GM12878 (cell line): ENCODE measurements around the gene GET3. TPM values are rescaled to one million over a fixed set of nuclear protein-coding genes. Genes with fewer than 3 reads are reported as not detected.

Experiments
- ATAC-seq: fragments of 200-7000 bp; cut with Tn5 transposase; 3 replicates; pipeline ENCODE4 v1.9.1; 2020; ENCODE audit warnings: mild to moderate bottlenecking, moderate library complexity
- BruUV-seq: library from RNA; stranded (reverse); fragments of 400-500 nt; replicated peaks from 2 replicates; lab custom pipeline; 2021; lab: Mats Ljungman, UMichigan
- CTCF ChIA-PET: fragments of 300-600 bp; sonication (Branson Sonifier 250); formaldehyde crosslinking; extraction: SDS; loops from one replicate; lab custom pipeline; 2021; ENCODE audit warnings: inconsistent platforms; lab: Yijun Ruan, JAX
- POLR2A ChIA-PET: fragments of 350-600 bp; formaldehyde crosslinking; extraction: SDS; loops from one replicate; lab custom pipeline; 2021; ENCODE audit warnings: inconsistent platforms; lab: Charles Lee
- RAD21 ChIA-PET: fragments of 300-600 bp; sonication (Branson Sonifier 250); formaldehyde crosslinking; loops from one replicate; lab custom pipeline; 2023; ENCODE audit warnings: antibody characterized with exemption; ENCODE audit not compliant: unreplicated experiment; lab: Charles Lee
- SMC1A ChIA-PET: fragments of 300-600 bp; sonication (Branson Sonifier 250); formaldehyde crosslinking; loops from one replicate; lab custom pipeline; 2023; ENCODE audit not compliant: unreplicated experiment, uncharacterized antibody; lab: Charles Lee
- DNase-seq: peaks from one replicate; pipeline ENCODE4 v3.0.0-alpha.2; 2011; ENCODE audit warnings: low read depth, low spot score
- FAIRE-seq: peaks from 3 replicates; lab custom pipeline; 2011; peaks lifted over from hg19 to GRCh38; lab: Jason Lieb, UNC
- H2AFZ ChIP-seq: 2 replicates; pipeline ENCODE4 v1.6.0; 2011; ENCODE audit warnings: low read depth, low read length, control low read depth; ENCODE audit not compliant: control insufficient read depth
- H3K27ac ChIP-seq: 2 replicates; pipeline ENCODE4 v1.5.1; 2011; ENCODE audit warnings: control low read depth; ENCODE audit not compliant: control insufficient read depth, insufficient read depth
- H3K27me3 ChIP-seq, 2 experiments: replicated peaks in 1 of 2; 2 replicates each; pipeline versions ENCODE4 v1.6.0 to v1.6.1; 2011; ENCODE audit warnings: low read length in 1 of 2; ENCODE audit not compliant: control insufficient read depth in 2 of 2, insufficient read depth in 2 of 2
- H3K36me3 ChIP-seq, 2 experiments: 2 replicates each; pipeline ENCODE4 v1.5.1; 2011; ENCODE audit warnings: low read length in 1 of 2; ENCODE audit not compliant: control insufficient read depth in 2 of 2, insufficient read depth in 2 of 2
- H3K4me1 ChIP-seq: 2 replicates; pipeline ENCODE4 v1.6.1; 2011; ENCODE audit warnings: mild to moderate bottlenecking, low read length, moderate library complexity, mixed read lengths; ENCODE audit not compliant: control insufficient read depth, insufficient read depth
- H3K4me2 ChIP-seq: 2 replicates; pipeline ENCODE4 v1.6.0; 2011; ENCODE audit warnings: control low read depth; ENCODE audit not compliant: control insufficient read depth, insufficient read depth
- H3K4me3 ChIP-seq: fragments of 200-600 bp; sonication (generic); 2 replicates; pipeline ENCODE4 v1.5.1; 2016
- H3K79me2 ChIP-seq: 2 replicates; pipeline ENCODE4 v1.6.0; 2011; ENCODE audit warnings: low read length; ENCODE audit not compliant: control insufficient read depth, insufficient read depth
- H3K9ac ChIP-seq: 2 replicates; pipeline ENCODE4 v1.8.0; 2011; ENCODE audit warnings: low read length, control low read depth, mixed read lengths; ENCODE audit not compliant: control insufficient read depth, insufficient read depth
- H3K9me3 ChIP-seq: replicated peaks from 3 replicates; pipeline ENCODE4 v1.5.1; 2011; ENCODE audit warnings: mild to moderate bottlenecking, low read length; ENCODE audit not compliant: control insufficient read depth, insufficient read depth
- H4K20me1 ChIP-seq: 2 replicates; pipeline ENCODE4 v1.6.0; 2011; ENCODE audit not compliant: control insufficient read depth, insufficient read depth
- CHD1 ChIP-seq: IDR thresholded peaks from 2 replicates; pipeline ENCODE4 v1.6.1; 2012; ENCODE audit warnings: low read depth, low read length, improper control_type of control experiment
- CREB1 ChIP-seq: IDR thresholded peaks from 2 replicates; pipeline ENCODE4 v1.6.1; 2012; ENCODE audit warnings: low read depth, mild to moderate bottlenecking, inconsistent platforms
- EGR1 ChIP-seq, 2 experiments: IDR thresholded peaks; 1 replicate in 1 of 2; 2 replicates in 1 of 2; pipeline ENCODE4 v1.6.1; 2011 to 2012; ENCODE audit warnings: low read depth in 2 of 2, low read length in 2 of 2, borderline replicate concordance in 1 of 2, mild to moderate bottlenecking in 1 of 2, moderate library complexity in 1 of 2
- ETV6 ChIP-seq, 2 experiments: fragments of 450-650 bp in 1 of 2; IDR thresholded peaks in 1 of 2; conservative IDR thresholded peaks in 1 of 2; 2 replicates each; pipeline ENCODE4 v1.6.1; 2014; ENCODE audit warnings: antibody characterized with exemption in 1 of 2, borderline replicate concordance in 1 of 2, low read depth in 1 of 2, mild to moderate bottlenecking in 1 of 2, moderate library complexity in 1 of 2
- GABPA ChIP-seq: IDR thresholded peaks from 2 replicates; pipeline ENCODE4 v1.6.1; 2014; ENCODE audit warnings: antibody characterized with exemption, low read depth, mild to moderate bottlenecking, inconsistent platforms
- HCFC1 ChIP-seq: fragments of 150-350 bp; IDR thresholded peaks from 2 replicates; pipeline ENCODE4 v1.6.1; 2014; ENCODE audit warnings: low read length
- HDGF ChIP-seq: fragments of 450-650 bp; IDR thresholded peaks from 2 replicates; pipeline ENCODE4 v1.6.1; 2016; ENCODE audit warnings: antibody characterized with exemption
- KAT2A ChIP-seq: conservative IDR thresholded peaks from 2 replicates; pipeline ENCODE4 v1.6.1; 2011; ENCODE audit warnings: low read depth, low read length; ENCODE audit not compliant: control insufficient read depth
- KDM1A ChIP-seq: fragments of 200-600 bp; sonication (generic); IDR thresholded peaks from 2 replicates; pipeline ENCODE4 v1.6.1; 2016; ENCODE audit warnings: borderline replicate concordance
- NR2C2 ChIP-seq: IDR thresholded peaks from 2 replicates; pipeline ENCODE4 v1.6.1; 2011; ENCODE audit warnings: borderline replicate concordance, low read depth; ENCODE audit not compliant: control insufficient read depth, insufficient read length
- NR2F1 ChIP-seq: fragments of 450-650 bp; conservative IDR thresholded peaks from 2 replicates; pipeline ENCODE4 v1.6.1; 2017; ENCODE audit warnings: mild to moderate bottlenecking
- RAD21 ChIP-seq: IDR thresholded peaks from 2 replicates; pipeline ENCODE4 v1.6.1; 2011; ENCODE audit warnings: mild to moderate bottlenecking, low read depth, low read length, moderate library complexity; ENCODE audit not compliant: insufficient read depth
- SIX5 ChIP-seq: IDR thresholded peaks from 2 replicates; pipeline ENCODE4 v1.6.1; 2011; ENCODE audit warnings: mild to moderate bottlenecking, low read depth, low read length, moderate library complexity; ENCODE audit not compliant: severe bottlenecking
- SPI1 ChIP-seq: IDR thresholded peaks from 2 replicates; pipeline ENCODE4 v1.6.1; 2011; ENCODE audit warnings: low read depth, mild to moderate bottlenecking, low read length, moderate library complexity, borderline replicate concordance; ENCODE audit not compliant: insufficient read depth
- SREBF1 ChIP-seq: IDR thresholded peaks from 2 replicates; pipeline ENCODE4 v1.6.1; 2012; ENCODE audit warnings: mild to moderate bottlenecking, low read length
- SRF ChIP-seq, 2 experiments: IDR thresholded peaks; 2 replicates each; pipeline ENCODE4 v1.6.1; 2011; ENCODE audit warnings: low read depth in 2 of 2, low read length in 2 of 2, mild to moderate bottlenecking in 1 of 2, moderate library complexity in 1 of 2
- STAT1 ChIP-seq: fragments of 450-650 bp; conservative IDR thresholded peaks from 2 replicates; pipeline ENCODE4 v1.6.1; 2014; ENCODE audit warnings: antibody characterized with exemption, mild to moderate bottlenecking
- TAF1 ChIP-seq: IDR thresholded peaks from 2 replicates; pipeline ENCODE4 v1.6.1; 2011; ENCODE audit warnings: mild to moderate bottlenecking, low read depth, low read length, borderline replicate concordance
- WGBS: methylation state at CpG from one replicate; pipeline ENCODE4 v1.1.6; 2016; ENCODE audit warnings: low lambda C conversion rate; ENCODE audit not compliant: insufficient replicate concordance, insufficient coverage; ENCODE audit errors: missing lambda C conversion rate; 5-methylcytosine and 5-hydroxymethylcytosine counted together
- in situ Hi-C: fragments of 300-500 bp; cut with MboI; formaldehyde crosslinking; loops from 9 replicates; pipeline ENCODE4 v1.14.3; 2018; ENCODE audit warnings: mixed read lengths
- intact Hi-C: fragments of 100-400 bp; cut with micrococcal nuclease; formaldehyde crosslinking; loops from one replicate; pipeline ENCODE4 v1.14.2; 2022; ENCODE audit not compliant: unreplicated experiment
- polyA plus RNA-seq, 11 experiments: library from polyadenylated mRNA; depleted of rRNA in 4 of 11; unstranded in 6 of 11; stranded (reverse) in 5 of 11; fragments of >200 nt; fragmentation: Nextera tagmentation in 4 of 11; fragmentation: Illumina TruSeq in 1 of 11; extraction: Ambion mirVana in 4 of 11; extraction: Trizol in 1 of 11; gene quantifications; 1 replicate in 1 of 11; 2 replicates in 10 of 11; pipeline versions ENCODE4 v1.2.1 to v1.2.3, GENCODE V29; 2011 to 2016; ENCODE audit warnings: inconsistent platforms in 2 of 11, missing spikeins in 2 of 11, low read depth in 1 of 11
- total RNA-seq, 4 experiments: library from RNA; depleted of rRNA in 3 of 4; stranded (reverse); fragments of >200 nt in 3 of 4; fragmentation: Illumina TruSeq in 1 of 4; extraction: Trizol in 1 of 4; gene quantifications; 2 replicates each; pipeline versions ENCODE4 v1.2.1 to v1.2.3, GENCODE V29; 2013 to 2021
- TF ChIP-seq, protein P1 (sequence below): fragments of 450-650 bp; IDR thresholded peaks from 2 replicates; pipeline ENCODE4 v1.6.1; 2018; ENCODE audit warnings: borderline replicate concordance, mild to moderate bottlenecking; ENCODE audit not compliant: partially characterized antibody
- TF ChIP-seq, protein P2 (sequence below): fragments of 450-650 bp; IDR thresholded peaks from 2 replicates; pipeline ENCODE4 v1.6.1; 2017; ENCODE audit warnings: mild to moderate bottlenecking, low read depth, inconsistent platforms; ENCODE audit not compliant: poor library complexity, severe bottlenecking

Gene GET3
- total and polyA plus RNA-seq, 10 of the 15 experiments (the other 5 are each of a cell fraction or from before 2014, with no cell fraction given): 14.5 to 144 (median 97.2) TPM

DNA sequence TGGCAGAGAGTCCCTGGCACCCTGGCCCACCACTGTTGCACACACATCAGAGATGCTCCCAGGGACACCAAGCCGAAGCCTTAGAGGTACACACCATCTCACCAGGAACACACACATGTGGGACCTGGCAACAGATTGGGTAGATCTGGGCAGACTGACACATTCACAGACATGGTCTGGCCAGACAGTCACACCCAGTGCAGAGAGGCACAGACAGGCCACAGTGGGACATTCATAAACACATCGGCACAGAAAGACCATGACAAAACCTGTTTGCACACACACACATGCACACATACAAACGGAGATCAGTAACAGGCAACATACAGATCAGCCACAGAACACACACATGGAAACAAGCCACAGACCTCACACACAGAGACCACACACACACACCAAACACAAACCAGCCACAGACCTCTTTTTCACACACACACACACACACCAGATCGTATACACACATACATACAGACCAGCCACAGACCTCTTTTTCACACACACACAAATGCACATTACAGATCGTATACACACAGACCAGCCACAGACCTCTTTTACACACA, 47.7 kb downstream of the GET3 start:
- Histone ChIP-seq H3K9me3 (no peaks in the 10 kb centered on the region), H3K79me2 (peaks cover 16% of the 10 kb centered on the region), H3K4me2 (no peak overlapping the region), H2AFZ (no peak overlapping the region), H3K27me3 (no peaks in the 10 kb centered on the region), H3K9ac (peak overlapping the region; percentile 77; the same call in 1 of the 2 replicates), H3K27ac (peak overlapping the region; percentile 97), H3K4me3 (no peak overlapping the region), H3K36me3 (no peaks in the 10 kb centered on the region), H4K20me1 (no peaks in the 10 kb centered on the region), H3K4me1 (peaks cover 68% of the 10 kb centered on the region)
- intact Hi-C loops (loop anchor here (5.0 to 10.0 kb wide), 3 partner anchors 152 to 1690 kb away; partner anchors contain the start of genes CALR, ZNF490 and ZNF791), in situ Hi-C loops (no loop called here)
- no TSS peak for BruUV-seq
- FAIRE-seq (peak; percentile 57), DNase-seq (no peak), ATAC-seq (no peak)
- ChIA-PET SMC1A (interaction anchor here (1.2 kb wide), 1 partner anchor 11 kb away, joined by 6 read pairs; no protein-coding TSS in a partner anchor), POLR2A (no interaction called here), CTCF (interaction anchor here (4.1 kb wide), 1 partner anchor 11 kb away, joined by 22 read pairs; no protein-coding TSS in a partner anchor), RAD21 (interaction anchor here (0.5 kb wide), 1 partner anchor 368 kb away, joined by 3 read pairs; no protein-coding TSS in a partner anchor)
- 2% methylated on average over 5 of the region's 5 CpGs for WGBS
- TF ChIP-seq CREB1: no peak
- no peak for TF ChIP-seq TAF1
- TF ChIP-seq HCFC1: no peak
- TF ChIP-seq STAT1: no peak
- TF ChIP-seq NR2F1: no peak
- TF ChIP-seq SPI1: no peak
- TF ChIP-seq NR2C2: no peak
- TF ChIP-seq RAD21: no peak
- no peak for TF ChIP-seq EGR1 (IDR thresholded peaks at IDR 0.05; ENCODE audit: borderline replicate concordance in 1 of 2, low read depth in 2 of 2, low read length in 2 of 2)
- TF ChIP-seq ETV6 (conservative IDR thresholded peaks at IDR 0.05 in 1 of 2, IDR thresholded peaks at IDR 0.05 in 1 of 2; ENCODE audit: borderline replicate concordance in 1 of 2, low read depth in 1 of 2): 0 out of 4 replicates have a peak, but pooled peaks of 1 of the 2 experiments have one; percentile 40
- no peak for TF ChIP-seq CHD1
- TF ChIP-seq GABPA: no peak
- TF ChIP-seq KAT2A: no peak
- no peak for TF ChIP-seq SRF (IDR thresholded peaks at IDR 0.05; ENCODE audit: low read depth in 2 of 2, low read length in 2 of 2)
- peak; percentile 98 for TF ChIP-seq HDGF
- TF ChIP-seq, protein P1, sequence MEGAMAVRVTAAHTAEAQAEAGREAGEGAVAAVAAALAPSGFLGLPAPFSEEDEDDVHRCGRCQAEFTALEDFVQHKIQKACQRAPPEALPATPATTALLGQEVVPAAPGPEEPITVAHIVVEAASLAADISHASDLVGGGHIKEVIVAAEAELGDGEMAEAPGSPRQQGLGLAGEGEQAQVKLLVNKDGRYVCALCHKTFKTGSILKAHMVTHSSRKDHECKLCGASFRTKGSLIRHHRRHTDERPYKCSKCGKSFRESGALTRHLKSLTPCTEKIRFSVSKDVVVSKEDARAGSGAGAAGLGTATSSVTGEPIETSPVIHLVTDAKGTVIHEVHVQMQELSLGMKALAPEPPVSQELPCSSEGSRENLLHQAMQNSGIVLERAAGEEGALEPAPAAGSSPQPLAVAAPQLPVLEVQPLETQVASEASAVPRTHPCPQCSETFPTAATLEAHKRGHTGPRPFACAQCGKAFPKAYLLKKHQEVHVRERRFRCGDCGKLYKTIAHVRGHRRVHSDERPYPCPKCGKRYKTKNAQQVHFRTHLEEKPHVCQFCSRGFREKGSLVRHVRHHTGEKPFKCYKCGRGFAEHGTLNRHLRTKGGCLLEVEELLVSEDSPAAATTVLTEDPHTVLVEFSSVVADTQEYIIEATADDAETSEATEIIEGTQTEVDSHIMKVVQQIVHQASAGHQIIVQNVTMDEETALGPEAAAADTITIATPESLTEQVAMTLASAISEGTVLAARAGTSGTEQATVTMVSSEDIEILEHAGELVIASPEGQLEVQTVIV: no peak
- TF ChIP-seq, protein P2, sequence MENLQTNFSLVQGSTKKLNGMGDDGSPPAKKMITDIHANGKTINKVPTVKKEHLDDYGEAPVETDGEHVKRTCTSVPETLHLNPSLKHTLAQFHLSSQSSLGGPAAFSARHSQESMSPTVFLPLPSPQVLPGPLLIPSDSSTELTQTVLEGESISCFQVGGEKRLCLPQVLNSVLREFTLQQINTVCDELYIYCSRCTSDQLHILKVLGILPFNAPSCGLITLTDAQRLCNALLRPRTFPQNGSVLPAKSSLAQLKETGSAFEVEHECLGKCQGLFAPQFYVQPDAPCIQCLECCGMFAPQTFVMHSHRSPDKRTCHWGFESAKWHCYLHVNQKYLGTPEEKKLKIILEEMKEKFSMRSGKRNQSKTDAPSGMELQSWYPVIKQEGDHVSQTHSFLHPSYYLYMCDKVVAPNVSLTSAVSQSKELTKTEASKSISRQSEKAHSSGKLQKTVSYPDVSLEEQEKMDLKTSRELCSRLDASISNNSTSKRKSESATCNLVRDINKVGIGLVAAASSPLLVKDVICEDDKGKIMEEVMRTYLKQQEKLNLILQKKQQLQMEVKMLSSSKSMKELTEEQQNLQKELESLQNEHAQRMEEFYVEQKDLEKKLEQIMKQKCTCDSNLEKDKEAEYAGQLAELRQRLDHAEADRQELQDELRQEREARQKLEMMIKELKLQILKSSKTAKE: peak; percentile 80
- no peak for TF ChIP-seq SREBF1
- TF ChIP-seq KDM1A: no peak
- no peak for TF ChIP-seq SIX5
